HG03095 (cell line): ENCODE data around the gene TLR9.

Source experiments
- ATAC-seq: cut with Tn5 transposase; IDR thresholded peaks from one replicate; pipeline ENCODE4 v1.9.1; 2021; ENCODE audit warnings: moderate library complexity; ENCODE audit not compliant: unreplicated experiment

The TLR9 gene

DNA sequence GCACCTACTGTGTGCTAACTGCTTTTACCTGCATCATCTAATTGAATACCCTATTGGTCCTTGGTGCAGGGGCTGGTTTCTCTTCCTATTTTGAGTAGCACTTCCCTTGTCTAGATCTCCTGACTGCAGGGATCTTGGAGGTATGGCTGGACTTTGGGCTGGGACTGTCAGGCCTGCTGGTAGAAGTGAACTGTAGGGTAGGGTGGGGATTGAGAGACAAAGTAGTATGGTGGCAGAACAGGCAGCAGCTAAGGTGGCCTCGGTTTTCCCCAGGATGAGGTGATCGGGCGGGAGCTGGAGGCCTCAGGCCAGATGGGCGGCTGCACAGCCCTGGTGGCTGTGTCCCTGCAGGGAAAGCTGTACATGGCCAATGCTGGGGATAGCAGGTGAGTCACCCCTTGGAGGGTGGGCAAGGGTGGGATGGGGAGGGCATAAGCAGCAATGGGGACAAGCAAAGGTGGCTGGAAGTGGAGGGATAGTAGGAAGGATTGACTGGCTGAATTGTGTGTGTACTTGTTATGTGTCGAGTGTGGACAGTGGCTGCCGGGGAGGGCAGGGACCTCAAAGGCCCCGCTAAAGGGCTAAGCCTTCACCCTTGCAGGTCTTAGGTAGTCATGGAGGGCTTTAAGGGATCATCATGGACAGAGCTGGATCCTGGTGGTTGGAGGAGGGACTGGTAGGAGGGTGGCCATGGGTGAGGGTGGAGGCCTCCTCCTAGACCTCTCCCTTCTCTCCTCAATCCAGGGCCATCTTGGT lies 22.1 kb upstream of the TLR9 start:
- ATAC-seq, result no peak

DNA sequence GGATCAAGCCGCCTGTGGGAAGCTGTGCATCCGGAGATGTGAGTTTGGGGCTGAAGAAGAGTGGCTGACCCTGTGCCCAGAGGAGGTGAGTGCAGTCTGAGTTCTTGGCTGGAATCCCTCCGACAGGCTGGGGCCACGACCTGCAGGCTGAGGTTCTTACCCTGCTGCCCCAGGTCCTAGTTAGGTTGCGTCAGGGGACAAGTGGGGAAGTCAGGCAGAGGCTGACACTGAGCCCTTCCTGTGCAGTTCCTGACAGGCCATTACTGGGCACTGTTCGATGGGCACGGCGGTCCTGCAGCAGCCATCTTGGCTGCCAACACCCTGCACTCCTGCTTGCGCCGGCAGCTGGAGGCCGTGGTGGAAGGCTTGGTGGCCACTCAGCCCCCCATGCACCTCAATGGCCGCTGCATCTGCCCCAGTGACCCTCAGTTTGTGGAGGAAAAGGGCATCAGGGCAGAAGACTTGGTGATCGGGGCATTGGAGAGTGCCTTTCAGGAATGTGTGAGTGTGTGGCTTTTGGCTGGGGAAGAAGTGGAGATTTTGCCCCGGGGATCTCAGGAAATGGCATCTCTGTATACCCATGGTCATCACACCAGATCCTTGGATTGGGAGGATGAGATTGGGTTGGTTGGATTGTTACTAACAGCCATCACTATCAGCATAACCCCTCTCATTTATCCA lies 21.4 kb upstream of the TLR9 start:
- ATAC-seq, result no peak

- no peak for ATAC-seq
Measured at GRCh38 chr3:52246264-52246620, 20.8 kb upstream of the TLR9 start.

DNA sequence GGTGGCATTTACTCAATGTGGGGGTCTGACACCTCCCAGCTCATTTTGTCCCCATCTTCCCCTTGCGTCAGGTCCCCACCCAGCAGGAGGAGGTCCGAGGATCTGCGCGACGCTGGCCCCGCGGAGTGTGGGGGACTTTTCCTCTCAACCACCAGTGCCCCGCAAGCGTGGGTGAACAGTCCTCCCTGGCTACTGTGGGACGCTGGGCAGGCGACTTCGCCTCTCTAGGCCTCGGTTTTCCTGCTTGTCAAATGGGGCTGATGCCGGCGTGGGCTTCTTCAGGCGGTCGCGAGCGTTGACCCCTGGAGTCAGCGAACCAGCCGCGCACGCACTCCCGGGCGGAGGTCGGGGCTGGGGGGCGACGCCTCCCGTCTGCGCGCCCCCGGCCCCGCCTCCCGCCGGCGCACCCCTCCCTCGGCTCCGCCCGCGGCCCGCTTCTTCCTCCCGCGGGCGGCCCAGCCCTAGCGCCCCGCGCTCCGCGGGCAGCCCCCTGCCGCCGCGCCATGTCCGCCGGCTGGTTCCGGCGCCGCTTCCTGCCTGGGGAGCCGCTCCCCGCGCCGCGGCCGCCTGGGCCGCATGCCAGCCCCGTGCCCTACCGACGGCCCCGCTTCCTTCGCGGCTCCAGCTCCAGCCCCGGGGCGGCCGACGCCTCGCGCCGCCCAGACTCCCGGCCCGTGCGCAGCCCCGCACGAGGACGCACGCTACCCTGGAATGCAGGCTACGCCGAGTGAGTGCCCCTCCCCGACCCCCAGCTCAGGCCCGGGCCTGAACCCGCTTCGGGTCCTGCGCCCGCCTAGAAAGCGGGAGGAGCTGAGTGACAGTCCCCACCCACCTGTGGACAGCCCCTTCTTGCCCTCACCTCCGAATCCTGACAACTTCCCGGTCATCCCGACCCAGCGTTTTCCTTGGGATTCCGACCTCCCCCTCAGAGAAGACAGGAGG lies 20.1 kb upstream of the TLR9 start, which contains the start of gene PPM1M:
PPM1M (plus strand) TSS at position 438 of the 942 bp plus-strand sequence; CDS start at position 504, 66 bp downstream.
- no peak for ATAC-seq

GRCh38 chr3:52243791-52244628 lies 18.6 kb upstream of the TLR9 start:
- peak; percentile 36 for ATAC-seq

GRCh38 chr3:52242039-52242438 lies 16.6 kb upstream of the TLR9 start:
- ATAC-seq, result no peak

- ATAC-seq, result no peak
Measured at GRCh38 chr3:52240886-52241370, 15.5 kb upstream of the TLR9 start.

DNA sequence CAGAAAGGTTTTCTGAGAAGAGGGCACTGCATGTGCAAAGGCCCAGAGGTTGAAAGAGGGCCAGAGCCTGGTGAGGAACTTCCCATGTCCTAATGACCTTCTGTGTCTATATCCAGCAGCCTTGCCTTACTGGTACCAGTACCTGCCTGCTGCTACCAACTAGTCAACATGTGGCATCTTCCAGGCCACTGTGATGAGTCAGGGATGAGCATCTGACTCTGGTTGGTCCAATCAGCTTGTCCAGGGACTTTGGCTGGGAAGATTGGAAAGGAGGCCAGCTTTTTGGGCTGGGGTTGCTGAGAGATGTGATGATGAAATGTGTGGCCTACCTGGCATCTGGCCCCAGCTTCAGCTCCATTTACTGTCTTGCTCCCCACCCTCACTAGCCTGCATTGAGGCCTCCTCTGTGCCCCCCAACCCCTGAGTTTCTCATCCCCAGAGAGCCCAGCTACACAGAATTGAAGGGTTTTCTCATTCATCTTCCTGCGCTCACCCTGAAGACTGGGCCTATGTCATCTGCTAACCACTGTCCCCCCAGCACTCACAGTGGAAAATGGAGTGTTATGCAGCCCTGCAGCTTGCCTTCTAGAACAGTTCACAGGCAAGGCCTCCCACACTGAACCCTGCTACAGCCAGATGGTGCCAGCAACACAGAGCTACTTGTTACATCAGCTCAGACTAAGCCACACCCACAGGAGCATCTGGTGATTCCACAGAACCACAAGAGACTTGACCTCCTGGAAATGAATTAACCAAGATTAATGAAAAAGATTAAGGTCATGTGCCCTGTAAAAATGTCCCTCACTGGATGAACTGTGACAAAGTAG lies 14.8 kb upstream of the TLR9 start:
- no peak for ATAC-seq

DNA sequence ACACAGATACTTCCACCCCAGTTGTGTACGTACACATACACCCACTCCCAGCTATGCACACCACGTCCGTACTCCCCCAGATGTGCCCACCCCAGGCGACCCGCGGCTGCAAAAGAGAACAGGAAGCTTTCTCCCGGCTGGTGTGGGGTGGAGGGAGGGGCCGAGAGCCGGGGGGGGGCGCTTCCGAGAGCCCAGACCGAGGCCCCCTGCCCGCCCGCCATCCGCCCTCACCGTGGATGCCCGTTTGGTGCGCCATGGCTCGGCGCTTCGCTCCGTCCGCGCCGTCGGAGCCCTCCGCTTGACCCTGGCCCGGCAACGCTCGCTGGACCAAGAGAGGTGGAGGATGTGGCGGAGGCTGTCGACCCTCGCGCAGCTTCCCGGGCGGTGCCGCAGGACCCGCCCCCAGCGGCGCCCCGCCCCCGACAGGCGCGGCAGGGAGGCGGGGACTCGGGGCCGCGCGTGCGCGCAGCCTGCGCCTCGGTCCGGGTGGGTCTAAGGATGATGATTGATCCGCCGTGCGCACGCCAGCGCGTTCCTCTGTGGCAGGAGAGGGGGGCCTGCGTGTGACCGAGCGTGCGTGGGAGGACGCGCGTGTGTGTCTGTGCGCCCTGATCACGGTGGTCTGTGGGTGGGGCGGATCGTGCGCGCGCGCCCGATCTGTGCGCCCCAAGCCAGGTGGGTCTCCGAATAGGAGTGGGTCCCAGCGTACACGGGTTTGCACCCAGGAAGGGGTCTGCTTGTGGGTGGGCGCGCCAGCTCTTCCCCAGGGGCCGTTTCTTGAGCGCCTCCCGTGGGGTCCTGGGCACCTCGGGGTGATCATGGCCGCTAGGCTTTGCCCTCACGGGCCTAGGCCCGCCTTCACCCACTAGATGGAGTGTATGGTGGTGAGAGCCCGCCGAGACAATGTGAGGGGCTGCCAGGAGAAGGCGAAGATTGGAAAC lies 13.6 kb upstream of the TLR9 start, which contains the start of gene TWF2:
TWF2 (minus strand) TSS at position 398 of the 941 bp plus-strand sequence; CDS start at position 256, 142 bp downstream.
- peak; percentile 66 for ATAC-seq

DNA sequence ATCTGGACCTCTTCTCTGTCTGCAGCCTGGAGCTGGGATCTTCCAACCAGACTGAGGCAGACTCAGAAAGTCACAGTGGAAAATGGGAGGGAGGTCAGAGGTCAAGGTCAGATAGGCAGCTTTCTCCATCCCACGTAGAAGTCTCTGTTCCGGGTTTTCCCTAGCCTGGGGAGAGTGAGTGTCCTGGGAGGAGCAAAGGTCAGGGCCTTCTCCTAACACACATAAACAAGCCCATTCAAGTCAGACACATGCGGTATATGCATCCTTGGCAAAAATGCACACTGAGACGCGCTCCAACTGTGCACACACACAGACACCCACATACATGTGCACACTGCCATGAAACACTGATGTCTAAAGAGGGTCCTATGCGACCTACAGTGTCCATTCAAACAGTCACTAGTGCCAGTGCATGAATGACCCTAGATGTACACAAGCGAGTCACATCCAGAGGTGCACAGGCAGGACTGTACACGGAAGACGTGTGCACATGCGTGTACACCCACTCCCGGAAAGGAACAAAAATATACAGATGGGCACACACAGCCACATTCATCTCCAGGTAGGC lies 12.8 kb upstream of the TLR9 start:
- peak; percentile 1 for ATAC-seq

DNA sequence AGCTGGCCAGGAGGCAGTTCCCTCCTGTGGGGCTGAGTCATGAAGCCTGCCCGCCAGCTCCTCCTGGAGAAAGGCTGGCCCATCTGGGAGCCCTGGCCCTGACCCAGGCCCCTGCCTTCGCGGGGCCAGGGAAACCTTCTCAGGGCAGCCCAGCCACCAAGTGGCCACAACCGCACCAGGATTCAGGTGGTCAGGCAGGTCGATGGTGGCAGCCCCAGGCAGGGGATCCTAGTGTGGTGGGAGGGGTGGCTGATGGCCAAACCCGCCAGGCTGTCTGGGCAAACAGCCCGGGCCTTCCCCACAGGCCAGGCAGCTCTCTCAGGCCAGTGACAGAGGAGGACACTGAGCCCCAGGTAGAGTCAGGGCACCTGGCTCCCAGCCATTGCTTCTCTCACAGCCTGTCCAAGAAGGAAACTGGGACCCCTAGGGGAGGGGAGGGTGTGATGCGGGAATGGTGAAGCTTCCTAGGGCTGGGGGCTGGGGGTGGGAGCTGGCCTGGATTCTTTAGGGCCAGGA lies 12.3 kb upstream of the TLR9 start:
- no peak for ATAC-seq

- ATAC-seq, result no peak
Measured at GRCh38 chr3:52237006-52237656, 11.7 kb upstream of the TLR9 start.

- ATAC-seq, result no peak
Measured at GRCh38 chr3:52236424-52236886, 11.0 kb upstream of the TLR9 start.

- ATAC-seq, result no peak
Measured at GRCh38 chr3:52234516-52235447, 9.3 kb upstream of the TLR9 start.

DNA sequence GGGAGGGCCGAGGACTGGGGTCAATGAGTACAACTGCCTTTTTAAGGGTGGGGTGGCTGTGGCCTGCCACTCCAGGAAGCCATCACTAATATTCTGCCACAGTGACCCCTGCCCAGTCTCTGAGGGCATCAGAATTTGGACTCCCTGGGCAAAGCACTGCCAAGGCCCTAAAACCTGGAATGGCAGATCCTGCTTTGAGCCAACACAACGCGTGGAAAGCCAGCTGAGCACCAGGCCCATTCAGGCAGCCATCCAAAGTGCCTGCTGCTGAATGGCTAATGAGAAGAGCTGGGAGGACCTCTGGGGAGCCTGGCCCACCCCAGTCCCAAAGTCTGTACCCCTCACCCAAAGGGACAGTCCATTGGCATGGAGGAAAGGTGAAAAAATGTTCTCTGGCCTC lies 8.5 kb upstream of the TLR9 start:
- ATAC-seq, result no peak

DNA sequence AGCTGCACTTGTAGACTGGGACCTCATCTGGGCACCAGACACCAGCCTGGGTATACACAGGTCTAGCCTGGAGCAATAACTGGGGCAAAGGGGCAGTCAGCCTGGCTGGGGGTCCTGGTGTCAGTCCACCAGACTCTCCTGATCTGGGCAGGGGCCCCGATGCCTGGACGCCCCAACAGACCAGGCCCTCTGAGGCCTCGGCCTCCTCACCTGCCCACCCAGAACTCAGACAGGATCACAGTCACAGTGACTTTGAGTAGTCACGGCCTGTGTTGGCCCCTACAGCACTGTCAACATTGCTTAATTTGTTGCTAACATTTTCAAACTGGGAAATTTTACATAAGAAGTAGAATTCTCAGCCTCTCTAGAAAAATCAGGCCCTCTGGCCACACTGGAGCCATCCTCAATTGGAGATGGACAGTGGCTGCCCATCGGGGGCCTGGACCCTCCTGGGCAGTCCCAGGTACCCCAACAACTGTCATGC lies 7.7 kb upstream of the TLR9 start:
- ATAC-seq, result no peak
